Left colon (tissue), 2 donors: ENCODE data around the gene CCDC9. TPM values are rescaled to one million over a fixed set of nuclear protein-coding genes. Genes with fewer than 3 reads are reported as not detected.

Experiments used
- ATAC-seq: fragments of 200-7000 bp; cut with Tn5 transposase; one replicate; pipeline ENCODE4 v1.9.1; 2020; ENCODE audit warnings: mild to moderate bottlenecking, moderate library complexity
- DNase-seq, 2 donors: peaks; one replicate each; pipeline ENCODE4 v3.0.0-alpha.2; 2020
- intact Hi-C, 2 donors: fragments of 100-400 bp; cut with DNase I in 1 of 2; cut with micrococcal nuclease in 1 of 2; formaldehyde crosslinking; loops; one replicate each; pipeline versions ENCODE4 v1.11.2 to v1.14.0; 2022; cut with DNase I, micrococcal nuclease
- long read RNA-seq: library from polyadenylated mRNA; unstranded; transcript quantifications from one replicate; pipeline ENCODE4 v2.0.0, GENCODE V29; 2021
- total RNA-seq, 2 donors: library from RNA; stranded (reverse); fragmentation: NEBNext Ultra II Directional; extraction: Animal tissue kit (Norgen Biotek cat#: 25700); gene quantifications; one replicate each; pipeline ENCODE4 v1.2.1, GENCODE V29; 2021
- donor health status: DM: no; HTN: no; CAD: no.
- donor health status: DM: yes; HTN: yes; CAD: no.

The CCDC9 gene
- 10 to 100 TPM; 28.0 to 36.7 TPM for total RNA-seq
- long read RNA-seq, transcript CCDC9-201 (12 exons, 2,093 nt): major isoform, 27 of 40 reads
- long read RNA-seq, partial matches to known transcripts: 4 of 40 reads
- long read RNA-seq, other reads (novel, unspliced or antisense): 6 of 40 reads

DNA sequence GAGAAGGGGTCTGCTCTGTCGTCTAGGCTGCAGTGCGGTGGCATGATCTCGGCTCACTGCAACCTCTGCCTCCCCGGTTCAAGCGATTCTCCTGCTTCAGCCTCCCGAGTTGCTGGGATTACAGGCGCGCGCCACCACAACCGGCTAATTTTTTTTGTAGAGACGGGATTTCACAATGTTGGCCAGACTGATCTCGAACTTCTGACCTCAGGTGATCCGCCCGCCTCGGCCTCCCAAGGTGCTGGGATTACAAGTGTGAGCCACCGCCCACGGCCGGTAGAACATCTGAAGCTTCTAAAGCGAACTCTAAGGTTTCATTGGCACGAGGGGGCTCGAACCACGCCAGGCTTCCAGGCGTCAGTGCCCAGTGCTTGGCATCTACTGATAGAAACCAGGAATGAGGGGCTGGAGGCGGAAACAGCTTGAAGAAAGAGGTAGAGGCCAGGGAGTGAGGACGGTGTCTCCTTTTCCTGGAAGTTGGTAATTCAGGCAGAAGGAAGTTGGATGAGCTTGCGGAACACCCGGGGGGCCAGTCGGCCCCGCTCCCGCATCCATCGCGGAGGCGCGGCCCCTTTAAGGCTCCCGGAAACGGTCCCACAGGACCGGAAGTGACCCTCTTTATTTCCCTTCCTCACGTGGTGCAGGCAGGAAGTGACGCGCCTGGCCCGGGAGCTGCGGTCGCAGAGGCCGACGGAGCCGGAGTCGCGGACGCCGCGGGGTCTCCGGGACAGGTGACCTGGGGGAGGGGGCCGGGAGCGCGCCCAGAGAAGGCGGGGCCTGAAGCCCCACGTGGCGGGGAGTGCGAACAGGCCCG is at the start of gene CCDC9:
CCDC9 (plus strand) TSS at position 647 of the 814 bp plus-strand sequence. CDS start 1,876 bp downstream, outside the sequence.
- ATAC-seq: peak; percentile 54
- DNase-seq: peak; percentile 96 to 97
- intact Hi-C loops: no loop called here

DNA sequence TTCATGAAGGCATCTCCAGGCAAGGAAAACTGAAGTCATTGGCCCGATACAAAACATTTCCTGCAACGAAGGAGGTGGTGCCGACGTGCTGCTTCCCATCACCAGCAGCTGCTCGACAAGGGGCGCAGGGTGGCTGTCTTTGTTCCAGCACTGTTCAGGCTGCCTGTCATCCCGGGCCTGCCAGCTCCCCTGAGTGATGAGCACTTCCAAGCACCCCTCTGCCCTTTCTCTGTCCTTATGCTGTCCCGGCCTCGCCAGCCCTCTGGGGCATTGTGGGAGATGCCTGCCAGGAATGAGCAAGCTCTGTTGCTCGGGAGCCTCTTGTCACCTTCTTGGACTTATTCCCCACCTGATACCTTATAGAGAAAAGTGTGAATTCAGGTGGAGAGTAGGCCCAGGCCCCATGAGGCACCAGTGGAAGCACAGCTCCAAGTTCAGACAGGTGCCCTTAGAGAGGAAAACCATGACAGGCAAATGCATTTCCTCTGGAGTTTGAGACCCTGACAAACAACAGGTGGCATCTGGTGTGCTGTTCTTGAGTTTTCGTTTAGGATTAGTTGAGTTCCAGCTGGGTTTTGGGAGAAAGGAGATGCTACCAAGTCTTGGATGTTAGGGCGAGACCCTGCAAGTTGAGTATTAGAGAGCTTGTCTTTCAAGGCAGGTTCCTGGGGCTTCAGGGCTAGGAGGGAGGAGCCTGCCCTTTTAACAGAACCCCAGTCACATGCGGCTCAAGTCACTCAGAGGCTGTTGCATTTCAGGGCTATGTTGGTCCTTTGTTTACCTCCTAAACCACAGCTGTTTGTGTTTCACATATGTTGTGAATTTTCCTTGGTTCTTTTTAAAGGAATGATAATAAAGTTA is 46.8 kb upstream of the CCDC9 start:
- intact Hi-C loops: loop anchor here in 1 of 2 donors (5.0 kb wide), 1 partner anchor 38 kb away; no protein-coding TSS in a partner anchor
- DNase-seq (no peak), ATAC-seq (no peak)

DNA sequence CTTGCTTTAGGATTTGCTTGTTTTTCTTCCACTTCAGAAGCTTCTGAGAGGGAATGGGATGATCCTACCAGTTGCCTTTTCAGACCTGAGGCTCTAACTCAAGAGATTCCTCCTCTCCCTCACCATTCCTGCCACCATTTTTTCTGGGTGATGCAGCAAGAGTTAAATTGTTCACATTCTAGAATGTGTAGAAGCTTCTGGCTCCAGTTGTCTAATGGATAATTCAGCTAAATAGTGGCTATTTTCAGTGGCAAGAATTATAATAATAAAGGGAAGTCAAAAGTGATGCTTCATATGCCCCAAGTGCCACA is 46.2 kb upstream of the CCDC9 start:
- intact Hi-C loops: no loop called here
- no peak for DNase-seq
- ATAC-seq: no peak

DNA sequence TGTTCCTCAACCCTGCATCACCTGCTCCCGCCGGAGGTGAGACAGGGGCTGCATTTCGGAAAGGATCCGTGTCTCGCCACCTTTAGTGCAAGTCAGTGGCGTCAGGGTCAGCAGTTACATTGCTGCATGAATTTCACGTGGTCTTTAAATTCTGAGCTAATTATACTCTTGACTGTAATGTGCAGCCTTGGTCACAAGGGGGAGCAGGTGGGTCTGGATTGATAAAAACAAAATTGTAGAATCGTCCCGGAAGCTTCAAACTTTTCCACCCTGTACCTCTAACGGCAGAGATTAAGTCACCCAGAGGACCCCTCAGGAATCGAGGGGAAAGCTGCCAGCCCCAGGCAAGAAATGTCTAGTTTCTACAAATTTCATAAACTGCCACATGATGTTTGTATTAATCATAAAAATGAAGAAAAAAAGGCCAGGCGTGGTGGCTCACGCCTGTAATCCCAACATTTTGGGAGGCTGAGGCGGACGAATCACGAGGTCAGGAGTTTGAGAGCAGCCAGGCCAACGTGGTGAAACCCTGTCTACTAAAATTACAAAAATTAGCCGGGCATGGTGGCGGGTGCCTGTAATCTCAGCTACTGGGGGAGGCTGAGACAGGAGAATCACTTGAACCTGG is 45.5 kb upstream of the CCDC9 start:
- intact Hi-C loops: no loop called here
- DNase-seq: peak; percentile 71 to 87
- ATAC-seq: peak; percentile 54

DNA sequence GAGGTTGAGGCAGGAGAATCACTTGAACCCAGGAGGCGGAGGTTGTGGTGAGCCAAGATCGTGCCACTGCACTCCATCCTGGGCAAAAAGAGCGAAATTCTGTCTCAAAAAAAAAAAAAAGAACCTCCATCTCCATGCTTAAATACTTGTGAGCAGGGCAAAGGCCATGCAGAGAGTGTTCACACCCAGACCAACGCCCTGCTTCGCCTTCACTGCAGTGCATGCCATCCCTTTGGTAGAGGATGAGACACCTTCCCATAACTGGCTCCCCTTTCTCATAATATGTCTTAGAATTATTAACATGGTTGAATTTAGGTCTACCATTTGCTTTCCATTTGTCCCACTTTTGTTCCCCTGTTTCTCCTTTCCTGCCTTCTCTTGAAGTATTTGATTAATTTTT is 40.7 kb upstream of the CCDC9 start:
- ATAC-seq (peak; percentile 93), DNase-seq (peak; percentile 75 to 78)
- intact Hi-C loops: no loop called here

DNA sequence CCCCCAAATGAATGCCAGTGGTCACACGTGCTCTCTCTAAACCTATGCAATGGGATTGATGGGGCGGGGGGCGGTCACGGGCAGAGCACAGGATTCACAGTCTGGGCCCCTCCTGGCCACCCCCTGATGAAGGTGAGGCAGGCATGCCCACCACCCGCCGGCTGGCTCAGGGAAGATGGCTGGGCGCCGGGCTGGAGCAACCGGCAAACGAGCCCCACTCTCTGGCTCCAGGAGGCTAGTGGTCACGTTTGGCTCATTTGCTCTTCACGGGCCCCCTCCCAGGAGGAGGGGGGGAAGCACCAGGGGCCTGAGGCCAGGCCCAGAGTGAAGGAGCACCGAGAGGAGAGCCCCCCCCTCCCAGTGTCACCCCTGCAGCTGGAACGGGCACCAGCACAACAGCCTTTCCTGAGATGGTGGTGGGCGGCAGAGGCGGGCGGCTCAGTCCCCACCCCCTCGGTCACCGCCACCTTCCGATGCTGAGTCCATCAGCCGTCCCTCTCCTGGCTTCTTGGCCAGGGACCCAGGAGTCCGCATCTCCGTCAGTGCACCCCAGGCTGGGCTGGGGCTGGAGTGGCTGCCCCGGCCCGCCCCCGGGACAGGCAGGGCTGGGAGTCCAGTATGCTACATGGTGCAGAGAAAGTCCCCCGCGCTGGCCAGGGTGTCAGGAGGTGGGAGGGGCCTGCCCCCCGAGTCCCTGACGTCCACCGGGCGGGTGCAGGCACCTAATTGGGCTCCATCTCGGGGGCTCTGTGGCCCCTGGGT is 35.1 kb upstream of the CCDC9 start:
- intact Hi-C loops: no loop called here

DNA sequence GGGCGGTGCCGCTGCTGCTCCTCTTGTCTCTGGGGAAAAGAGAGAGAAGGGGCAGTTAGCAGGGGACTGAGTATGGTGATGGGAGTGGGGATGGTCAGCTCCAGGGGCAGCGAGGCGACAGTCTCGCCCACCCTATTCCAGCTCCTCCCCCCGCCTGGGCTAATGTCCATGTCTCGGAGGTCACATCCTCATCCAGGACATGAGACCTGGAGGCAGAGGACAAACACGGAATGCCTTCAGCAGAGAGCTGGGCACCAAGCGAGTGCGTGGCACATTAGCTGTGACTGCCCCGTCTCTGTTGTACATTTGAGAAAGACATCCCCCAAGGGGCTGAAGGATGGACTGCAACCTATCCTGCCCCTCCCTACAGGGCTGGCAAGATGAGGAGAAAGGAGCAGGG is 34.4 kb upstream of the CCDC9 start:
- intact Hi-C loops: no loop called here
- ATAC-seq (no peak), DNase-seq (no peak)

More for the DNA sequence above, 35.1 kb upstream of the CCDC9 start:
- no peak for DNase-seq
- ATAC-seq: no peak

DNA sequence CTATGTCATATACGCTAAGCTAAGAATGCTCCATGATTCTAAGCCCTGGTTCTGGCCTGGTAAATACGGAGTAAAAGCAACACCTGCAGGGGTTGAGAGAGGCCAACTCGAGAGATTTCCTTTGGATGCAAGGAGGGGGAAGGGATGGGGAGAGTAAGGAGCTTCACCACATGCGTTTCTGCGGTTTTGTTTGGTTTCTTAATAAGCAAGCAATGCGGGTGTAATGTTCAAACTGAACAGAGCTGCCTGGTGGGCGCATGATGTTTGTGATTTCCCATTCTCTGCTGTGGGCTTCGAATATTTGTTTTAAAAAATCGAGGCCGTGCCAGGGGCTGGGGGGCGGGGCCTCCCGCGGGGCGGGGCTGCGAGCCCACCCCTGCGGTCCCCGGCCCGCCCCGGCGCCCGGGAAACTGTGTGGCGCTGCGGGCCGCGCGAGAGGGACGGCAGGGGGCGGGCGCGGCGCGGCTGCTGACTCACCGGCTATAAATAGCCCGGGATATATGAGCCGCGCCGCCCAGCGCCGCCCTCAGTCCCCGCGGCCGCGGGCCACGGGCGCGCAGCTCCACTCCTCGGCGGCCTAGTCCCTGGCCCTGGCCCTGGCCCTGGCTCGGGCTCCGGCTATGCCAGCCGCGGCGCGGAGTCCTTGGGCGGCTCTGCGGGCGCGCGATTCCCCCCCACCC is 30.4 kb upstream of the CCDC9 start:
- ATAC-seq: peak; percentile 65
- intact Hi-C loops: no loop called here
- DNase-seq: peak; percentile 82 to 90

DNA sequence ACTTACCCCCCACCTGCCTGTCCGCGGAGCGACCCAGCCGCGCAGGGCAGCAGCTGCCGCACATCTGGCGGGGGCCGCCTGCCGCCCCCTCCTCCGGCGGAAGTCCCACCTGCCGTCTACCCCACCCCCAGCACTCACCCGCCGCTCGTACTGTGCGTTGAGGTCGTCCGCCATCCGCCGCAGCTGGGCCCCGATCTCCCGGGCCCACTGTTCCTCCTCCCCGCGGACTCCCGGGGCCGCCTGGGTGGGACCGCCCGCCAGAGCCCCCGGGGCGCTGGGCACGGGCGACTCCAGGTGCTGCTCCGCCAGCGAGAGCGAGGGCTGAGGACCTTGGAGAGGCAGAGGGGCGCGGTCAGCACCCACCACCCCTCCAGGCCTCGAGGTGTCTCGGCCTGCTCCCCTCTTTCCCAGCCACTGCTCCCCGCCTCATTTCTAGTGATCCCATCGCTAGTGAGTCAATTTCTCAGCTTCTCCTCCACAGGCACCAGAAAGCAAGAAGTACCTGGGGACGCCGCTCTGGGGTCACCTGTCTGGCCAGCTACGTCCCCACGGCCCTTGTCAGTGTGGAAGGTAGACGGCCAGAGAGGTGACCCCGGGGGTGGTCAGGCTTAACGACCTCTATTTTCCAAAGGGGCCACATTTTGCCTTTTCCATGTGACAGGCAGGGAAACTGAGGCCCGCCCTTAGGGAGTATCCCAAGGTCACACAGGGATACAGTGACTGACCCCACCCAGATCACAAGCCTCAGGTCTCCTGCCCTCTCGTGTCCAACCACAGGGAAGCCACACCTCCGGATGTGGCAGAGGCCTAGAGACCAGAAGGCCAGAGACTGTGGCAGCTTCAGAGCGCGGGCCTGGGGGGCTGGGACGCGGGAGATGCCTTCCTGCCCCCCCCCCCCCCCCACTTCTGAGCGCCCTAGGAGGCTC is 29.6 kb upstream of the CCDC9 start:
- peak; percentile 65 for ATAC-seq
- DNase-seq: peak; percentile 88 to 97
- intact Hi-C loops: no loop called here

DNA sequence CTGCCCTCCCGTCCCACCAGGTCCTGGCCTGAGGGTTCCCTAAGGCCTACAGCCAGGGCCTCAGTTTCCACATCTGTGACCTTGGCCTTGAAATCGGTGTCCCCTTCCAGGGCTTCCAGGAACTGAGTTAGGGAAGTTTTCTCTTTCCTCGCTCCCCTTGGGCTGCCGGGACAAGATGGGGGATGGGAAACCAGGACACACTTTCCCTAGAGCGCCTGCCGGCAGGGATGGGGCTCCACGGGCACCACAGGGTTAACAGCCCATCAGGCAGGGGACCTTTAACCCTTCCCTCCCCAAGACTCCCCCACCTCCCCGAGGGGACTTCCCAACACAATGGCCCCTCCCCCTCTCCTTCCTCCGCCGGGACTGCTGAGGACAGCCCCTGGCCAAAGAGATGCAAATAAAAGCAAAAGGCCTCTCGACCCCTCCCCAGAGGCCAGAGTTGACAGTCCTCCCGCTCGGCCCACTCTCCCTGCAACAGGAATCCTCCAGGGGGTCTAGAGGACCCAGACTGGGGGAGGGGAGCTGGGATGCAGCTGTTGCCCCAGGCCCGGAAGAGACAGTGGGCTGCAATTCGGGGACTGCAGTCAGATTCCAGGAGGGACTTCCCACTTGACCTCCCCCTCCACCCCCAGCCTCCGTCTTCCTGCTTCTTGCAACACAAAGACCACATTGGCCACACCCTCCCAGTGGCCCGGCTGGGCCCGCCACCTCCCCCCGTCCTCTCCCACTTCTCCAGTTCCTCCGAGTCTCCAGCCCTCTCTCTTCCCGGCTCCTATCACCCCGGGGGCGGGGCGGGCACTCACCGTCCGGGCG is 28.8 kb upstream of the CCDC9 start:
- ATAC-seq (peak; percentile 33), DNase-seq (peak; percentile 88 to 95)
- intact Hi-C loops: no loop called here

DNA sequence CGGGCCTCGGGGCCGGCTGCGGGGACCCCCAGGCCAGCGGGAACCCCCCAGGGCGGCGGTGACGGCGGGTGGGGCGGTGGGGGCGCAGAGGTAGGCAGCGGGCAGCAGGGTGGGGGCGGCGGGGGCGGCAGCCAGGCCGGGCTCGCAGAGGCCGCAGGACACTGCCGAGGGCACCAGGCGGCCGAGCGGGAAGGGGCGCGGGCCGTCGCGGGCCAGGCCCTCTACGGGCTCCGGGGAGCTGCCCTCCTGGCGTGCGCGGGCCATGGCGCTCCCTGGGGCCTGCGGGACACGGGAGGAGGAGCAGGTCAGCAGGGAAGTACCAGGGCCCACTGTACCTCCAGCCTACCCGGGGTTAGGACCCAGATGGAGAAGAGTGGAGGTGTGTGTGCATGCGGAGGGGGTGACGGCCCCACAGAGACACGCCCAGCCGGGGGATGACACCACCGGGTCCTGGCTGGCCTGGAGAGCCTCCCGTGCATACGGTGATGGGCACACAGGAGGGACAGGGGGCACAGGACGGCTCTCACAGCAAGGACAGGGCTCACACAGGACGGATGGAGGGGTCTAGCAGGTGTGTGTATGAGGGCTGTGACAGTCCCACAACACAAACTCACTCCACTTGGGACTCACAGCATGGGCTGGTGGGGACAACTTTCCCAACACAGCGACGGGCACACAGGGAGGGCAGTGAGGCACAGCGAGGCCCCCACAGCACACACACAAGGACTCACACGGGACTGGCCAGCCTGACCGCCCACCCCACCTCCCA is 28.0 kb upstream of the CCDC9 start:
- DNase-seq (peak; percentile 68), ATAC-seq (no peak)
- intact Hi-C loops: no loop called here

DNA sequence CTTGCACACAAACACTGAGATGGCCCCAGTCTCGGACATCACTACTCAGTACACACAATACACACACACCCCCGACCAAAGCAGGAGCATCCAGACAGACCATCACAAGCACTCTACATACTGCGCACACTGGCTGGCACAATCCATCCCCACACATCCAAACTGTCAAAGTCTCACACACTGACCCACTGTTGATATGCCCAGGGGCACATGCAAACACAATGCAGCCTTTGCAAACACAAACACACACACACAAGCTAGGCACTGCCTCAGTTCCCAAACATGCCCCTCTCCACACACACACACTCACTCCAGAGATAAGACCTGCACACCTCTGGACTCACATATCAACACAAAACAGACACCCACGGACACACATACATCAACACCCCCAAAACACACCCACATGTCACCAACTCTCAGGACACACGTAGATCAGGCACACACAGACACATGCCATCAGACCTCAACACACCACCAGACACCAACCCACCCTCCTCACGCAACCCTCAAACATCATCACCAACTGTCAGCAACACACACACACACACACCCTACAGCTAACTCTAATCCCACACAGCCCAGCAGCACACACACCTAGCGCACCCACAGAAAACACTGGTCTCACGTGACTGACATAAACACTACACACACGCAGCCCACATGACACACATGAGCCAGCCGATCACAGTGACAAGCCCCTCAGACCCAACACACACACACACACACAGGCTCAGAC is 27.2 kb upstream of the CCDC9 start:
- peak in 1 of 2 donors; percentile 47 for DNase-seq
- intact Hi-C loops: no loop called here
- ATAC-seq: no peak

DNA sequence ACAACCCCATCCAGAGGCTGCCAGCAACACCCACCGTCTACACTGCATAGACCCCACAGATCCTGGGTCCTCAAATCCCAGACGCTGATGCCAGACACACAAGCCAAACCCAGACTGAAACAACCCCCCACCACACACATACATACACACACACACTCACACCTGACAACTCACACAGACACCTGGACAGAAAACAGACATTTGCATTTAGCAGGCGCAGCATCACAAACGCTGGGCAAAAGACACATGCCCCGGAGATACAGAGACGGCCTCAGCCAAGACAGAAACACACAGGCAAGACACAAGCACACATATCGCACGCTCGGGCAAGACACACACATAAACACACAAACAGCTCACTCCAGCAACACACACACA is 26.7 kb upstream of the CCDC9 start:
- ATAC-seq: no peak
- intact Hi-C loops: no loop called here
- peak in 1 of 2 donors; percentile 38 for DNase-seq

DNA sequence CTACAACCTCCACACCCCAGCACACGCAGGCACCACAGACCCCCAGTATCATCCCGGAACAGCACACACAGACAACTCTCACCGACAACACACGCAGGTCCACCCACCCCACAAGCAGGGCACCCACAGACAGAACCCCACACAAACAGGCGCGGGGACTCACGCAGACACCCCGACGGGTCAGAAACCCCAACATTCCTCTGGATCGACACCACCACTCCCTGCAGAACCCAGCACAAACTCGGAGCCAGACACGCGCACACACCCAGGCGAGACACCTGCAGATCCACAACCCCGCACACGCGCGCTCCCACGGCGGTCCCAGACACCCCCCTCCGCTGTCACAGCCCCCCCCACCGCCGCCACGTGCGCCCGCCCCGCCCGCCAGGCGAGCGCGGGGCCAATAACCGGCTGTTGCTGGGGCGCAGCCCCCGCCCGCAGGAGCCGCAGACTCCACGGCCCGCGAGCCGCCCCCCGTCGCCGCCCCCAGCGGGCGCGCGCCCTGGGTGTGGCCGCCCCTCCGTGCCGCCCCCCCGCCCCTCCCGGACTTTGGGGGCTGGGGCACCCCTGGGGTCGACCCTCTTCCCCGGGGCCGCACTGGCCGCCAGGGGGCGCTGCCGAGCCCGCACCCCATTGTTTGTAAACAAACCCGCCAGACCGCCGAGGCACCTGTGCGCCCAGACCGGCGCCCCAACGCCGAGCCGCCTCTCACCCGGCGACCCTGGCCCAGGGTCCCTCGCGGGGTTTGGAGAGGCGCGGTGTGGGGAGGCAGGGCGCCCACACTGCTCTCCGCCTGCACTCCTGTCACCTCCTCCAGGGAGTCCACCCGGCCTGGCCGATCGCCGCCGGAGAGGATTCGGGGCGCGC is 26.0 kb upstream of the CCDC9 start:
- intact Hi-C loops: no loop called here
- peak; percentile 68 to 82 for DNase-seq
- no peak for ATAC-seq
